Measurements from ENCODE around the gene DUOXA1.

GRCh38 chr15:45116482-45117307, 13.0 kb downstream of the DUOXA1 start:
- no peak for TF ChIP-seq POLR2AphosphoS5 (IDR thresholded peaks at IDR 0.05; ENCODE audit: borderline replicate concordance, low read depth, low read length)
- TF ChIP-seq EZH2 (IDR thresholded peaks at IDR 0.05), result no peak
- TF ChIP-seq FOXP2 (optimal IDR thresholded peaks at IDR 0.05; ENCODE audit: control extremely low read depth, extremely low read length, insufficient read depth), result no peak
